ENCODE results near the gene ANO1.

- TF ChIP-seq EZH2phosphoT487 (IDR thresholded peaks at IDR 0.05; ENCODE audit: low read length) = no peak
- no peak for TF ChIP-seq EZH2 (optimal IDR thresholded peaks at IDR 0.05; ENCODE audit: low read depth, low read length)
Measured at GRCh38 chr11:70192666-70193410, 114.7 kb downstream of the ANO1 start.
